OCI-LY7 (cell line): ENCODE measurements around the gene MTM1. TPM values are rescaled to one million over a fixed set of nuclear protein-coding genes. Genes with fewer than 3 reads are reported as not detected.

Experiments
- BruUV-seq: library from RNA; stranded (reverse); fragments of 400-500 nt; replicated peaks from 2 replicates; lab custom pipeline; 2021; lab: Mats Ljungman, UMichigan
- CTCF ChIA-PET: fragments of 300-600 bp; sonication (Branson Sonifier 250); formaldehyde crosslinking; loops from one replicate; lab custom pipeline; 2022; ENCODE audit warnings: antibody characterized with exemption; ENCODE audit not compliant: unreplicated experiment; lab: Charles Lee
- POLR2A ChIA-PET: fragments of 300-600 bp; sonication (Branson Sonifier 250); formaldehyde crosslinking; loops from one replicate; lab custom pipeline; 2022; ENCODE audit warnings: antibody characterized with exemption; lab: Charles Lee
- DNase-seq: peaks from one replicate; pipeline ENCODE4 v3.0.0-alpha.2; 2015; ENCODE audit warnings: low spot score
- H2AFZ ChIP-seq: fragments of 200-600 bp; sonication (generic), shearing (Covaris generic); 2 replicates; pipeline ENCODE4 v1.6.1; 2014; ENCODE audit warnings: mild to moderate bottlenecking, antibody characterized with exemption, low read length, moderate library complexity
- H3K27ac ChIP-seq: fragments of 200-600 bp; sonication (generic); 2 replicates; pipeline ENCODE4 v1.5.1; 2014; ENCODE audit warnings: mixed run types, low read depth, mild to moderate bottlenecking, moderate library complexity, low read length, inconsistent platforms; ENCODE audit not compliant: poor library complexity, severe bottlenecking
- H3K36me3 ChIP-seq: fragments of 200-600 bp; sonication (generic); 2 replicates; pipeline ENCODE4 v1.6.1; 2014; ENCODE audit warnings: mild to moderate bottlenecking, antibody characterized with exemption, low read length, moderate library complexity, mixed read lengths; ENCODE audit not compliant: insufficient read depth
- H3K4me1 ChIP-seq: fragments of 200-600 bp; sonication (generic); 2 replicates; pipeline ENCODE4 v1.5.1; 2014; ENCODE audit warnings: mild to moderate bottlenecking, low read length; ENCODE audit not compliant: insufficient read depth, poor library complexity, severe bottlenecking
- H3K4me2 ChIP-seq: fragments of 200-600 bp; sonication (generic); 2 replicates; pipeline ENCODE4 v1.6.1; 2014; ENCODE audit warnings: mild to moderate bottlenecking, low read length
- H3K4me3 ChIP-seq: fragments of 200-600 bp; sonication (generic); 2 replicates; pipeline ENCODE4 v1.5.1; 2014; ENCODE audit warnings: mild to moderate bottlenecking, low read depth, low read length; ENCODE audit not compliant: poor library complexity, severe bottlenecking
- H3K79me2 ChIP-seq: fragments of 200-600 bp; sonication (generic); 2 replicates; pipeline ENCODE4 v1.6.1; 2016; ENCODE audit warnings: low read depth, mild to moderate bottlenecking, low read length, moderate library complexity, mixed read lengths; ENCODE audit not compliant: insufficient read depth
- H3K9me2 ChIP-seq: fragments of 200-600 bp; sonication (generic); 2 replicates; pipeline ENCODE4 v1.6.1; 2016; ENCODE audit warnings: mild to moderate bottlenecking, low read length, mixed read lengths; ENCODE audit not compliant: insufficient read depth
- H3K9me3 ChIP-seq: fragments of 200-600 bp; sonication (generic); 2 replicates; pipeline ENCODE4 v1.6.1; 2014; ENCODE audit warnings: mild to moderate bottlenecking, mixed run types, low read length, mixed read lengths
- H4K20me1 ChIP-seq: fragments of 200-600 bp; sonication (generic); 2 replicates; pipeline ENCODE4 v1.6.1; 2014; ENCODE audit warnings: mild to moderate bottlenecking, antibody characterized with exemption, low read length, moderate library complexity, mixed read lengths; ENCODE audit not compliant: insufficient read depth
- CTCF ChIP-seq: fragments of 200-600 bp; sonication (generic); conservative IDR thresholded peaks from 2 replicates; pipeline ENCODE4 v1.5.1; 2014; ENCODE audit warnings: mild to moderate bottlenecking, antibody characterized with exemption, low read length, moderate library complexity, mixed read lengths
- EZH2phosphoT487 ChIP-seq: fragments of 200-600 bp; sonication (generic); IDR thresholded peaks from 2 replicates; pipeline ENCODE4 v1.6.1; 2018; ENCODE audit warnings: low read depth, borderline replicate concordance, mild to moderate bottlenecking, mixed run types, antibody characterized with exemption, low read length, moderate library complexity, mixed read lengths
- intact Hi-C: fragments of 100-400 bp; cut with micrococcal nuclease; formaldehyde crosslinking; loops from one replicate; pipeline ENCODE4 v1.10.0; 2022; ENCODE audit not compliant: unreplicated experiment
- total RNA-seq, 2 experiments: library from RNA; depleted of rRNA in 1 of 2; stranded (reverse); fragments of >200 nt in 1 of 2; shearing (Covaris generic) in 1 of 2; gene quantifications; 2 replicates each; pipeline ENCODE4 v1.2.3, GENCODE V29; 2014 to 2022

Gene MTM1
- total RNA-seq, 2 experiments from 2014 or later = 6.0 to 19.7 TPM

DNA sequence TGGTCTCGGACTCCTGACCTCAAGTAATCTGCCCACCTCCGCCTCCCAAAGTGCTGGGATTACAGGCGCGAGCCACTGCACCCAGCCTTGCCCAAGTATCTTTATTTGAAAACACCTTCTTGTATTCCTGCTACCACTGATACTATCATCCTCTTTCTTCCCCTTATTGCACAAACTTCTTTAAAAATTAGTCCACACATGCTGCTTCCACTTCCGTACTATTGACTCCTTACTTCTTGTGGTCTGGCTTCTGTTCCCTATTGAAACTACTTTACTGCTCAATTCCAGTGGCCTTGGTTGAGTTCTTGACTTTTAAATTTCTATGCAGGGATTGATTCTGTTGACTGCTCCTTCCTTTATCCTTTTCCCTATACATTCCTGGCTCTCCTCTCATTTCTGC is 38.8 kb downstream of the MTM1 start:
- intact Hi-C loops = no loop called here
- no peak for TF ChIP-seq CTCF
- no peak for TF ChIP-seq EZH2phosphoT487
- no peak overlapping the region for H2AFZ ChIP-seq
- DNase-seq = no peak
- no peaks in the 10 kb centered on the region for H3K9me2 ChIP-seq
- no peak overlapping the region for H3K4me3 ChIP-seq
- no TSS peak for BruUV-seq
- no peaks in the 10 kb centered on the region for H3K9me3 ChIP-seq
- POLR2A ChIA-PET = no interaction called here
- no peaks in the 10 kb centered on the region for H3K4me1 ChIP-seq
- no peak overlapping the region for H3K4me2 ChIP-seq
- no peaks in the 10 kb centered on the region for H3K36me3 ChIP-seq
- no peak overlapping the region for H3K27ac ChIP-seq
- H3K79me2 ChIP-seq = no peaks in the 10 kb centered on the region
- no peaks in the 10 kb centered on the region for H4K20me1 ChIP-seq
- CTCF ChIA-PET = no interaction called here

DNA sequence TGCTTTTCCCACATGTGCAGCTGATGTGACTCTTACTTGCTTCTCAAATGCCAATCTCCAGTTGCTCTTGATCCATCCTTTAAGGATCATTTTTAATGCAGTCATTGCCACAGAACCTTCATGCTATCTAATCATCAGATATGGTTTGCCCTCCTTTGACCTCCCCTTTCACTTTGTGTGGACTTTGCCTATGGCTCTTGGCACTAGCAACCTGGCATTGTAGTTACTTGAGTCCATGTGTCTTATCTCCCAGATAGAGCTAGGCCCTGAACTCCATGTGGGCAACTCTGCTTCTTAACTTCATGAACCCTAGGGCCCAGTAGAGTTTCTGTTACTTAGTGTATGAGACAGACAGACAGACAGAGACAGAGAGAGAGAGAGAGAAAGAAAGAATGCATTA is 41.6 kb downstream of the MTM1 start:
- TF ChIP-seq CTCF = no peak
- TF ChIP-seq EZH2phosphoT487 = no peak
- no peaks in the 10 kb centered on the region for H3K9me2 ChIP-seq
- POLR2A ChIA-PET = interaction anchor here (0.7 kb wide), 1 partner anchor 196 kb away, joined by 3 read pairs; no protein-coding TSS in a partner anchor
- intact Hi-C loops = no loop called here
- H3K36me3 ChIP-seq = no peaks in the 10 kb centered on the region
- no peak overlapping the region for H3K27ac ChIP-seq
- no TSS peak for BruUV-seq
- DNase-seq = no peak
- H3K4me1 ChIP-seq = no peaks in the 10 kb centered on the region
- H3K79me2 ChIP-seq = no peaks in the 10 kb centered on the region
- no peak overlapping the region for H2AFZ ChIP-seq
- no peak overlapping the region for H3K4me3 ChIP-seq
- H3K4me2 ChIP-seq = no peak overlapping the region
- CTCF ChIA-PET = no interaction called here
- H3K9me3 ChIP-seq = no peaks in the 10 kb centered on the region
- H4K20me1 ChIP-seq = no peaks in the 10 kb centered on the region

DNA sequence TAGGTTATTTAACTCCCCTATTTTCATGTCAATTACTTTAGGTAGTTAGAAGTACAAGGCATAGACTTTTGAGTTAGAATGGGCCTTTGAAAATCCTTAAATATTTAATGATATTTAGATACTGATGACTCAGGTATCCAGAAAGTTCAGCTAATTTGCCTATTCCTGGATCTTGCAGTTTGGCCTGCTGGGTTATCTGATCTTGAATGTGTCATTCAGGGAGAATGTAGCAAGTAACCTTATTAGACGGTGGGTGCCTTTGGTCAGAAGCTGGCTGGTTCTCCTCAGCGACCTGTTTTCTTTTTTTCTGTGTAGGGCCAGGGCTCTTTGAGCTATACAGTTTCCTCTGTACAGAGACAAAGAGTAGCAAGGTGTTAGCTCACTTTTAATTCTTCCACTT is 42.0 kb downstream of the MTM1 start:
- no peak overlapping the region for H3K27ac ChIP-seq
- H3K9me2 ChIP-seq = no peaks in the 10 kb centered on the region
- BruUV-seq = no TSS peak
- H3K79me2 ChIP-seq = no peaks in the 10 kb centered on the region
- H2AFZ ChIP-seq = no peak overlapping the region
- ChIA-PET CTCF (no interaction called here), POLR2A (interaction anchor here (0.7 kb wide), 1 partner anchor 196 kb away, joined by 3 read pairs; no protein-coding TSS in a partner anchor)
- no peak overlapping the region for H3K4me2 ChIP-seq
- intact Hi-C loops = no loop called here
- no peaks in the 10 kb centered on the region for H4K20me1 ChIP-seq
- no peaks in the 10 kb centered on the region for H3K36me3 ChIP-seq
- TF ChIP-seq CTCF (no peak), EZH2phosphoT487 (no peak)
- no peak overlapping the region for H3K4me3 ChIP-seq
- no peaks in the 10 kb centered on the region for H3K9me3 ChIP-seq
- H3K4me1 ChIP-seq = no peaks in the 10 kb centered on the region
- DNase-seq = no peak
